ENCODE data around the gene KIF21A. TPM values are rescaled to one million over a fixed set of nuclear protein-coding genes. Genes with fewer than 3 reads are reported as not detected.

Gene KIF21A
- total and polyA plus RNA-seq, 11 donors: 27.9 to 53.1 (median 44.1) TPM

DNA sequence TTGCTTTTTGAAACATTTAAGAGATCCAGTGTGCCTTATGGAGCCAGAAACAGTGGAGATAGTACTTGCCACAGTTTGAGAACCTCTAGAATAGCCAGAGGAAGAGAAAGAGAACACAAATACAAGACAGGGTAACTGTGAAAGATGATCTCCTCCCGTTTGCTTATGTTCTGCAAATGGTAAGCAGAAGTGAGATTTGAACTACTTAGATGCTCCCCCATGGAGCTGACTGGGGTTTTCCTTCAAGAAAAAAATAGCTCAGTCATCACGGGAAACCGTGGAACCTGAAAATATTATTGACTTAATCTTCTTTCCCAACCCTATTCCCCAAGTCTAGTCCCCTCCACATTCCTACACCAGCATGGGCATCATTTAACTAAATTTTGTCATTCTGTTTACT, 87.1 kb downstream of the KIF21A start:
- Histone ChIP-seq H3K4me1 (no peaks in the 10 kb centered on the region), H3K36me3 (peaks cover 0 to 53% (median 2%) of the 10 kb centered on the region in 9 donors), H3K27me3 (no peaks in the 10 kb centered on the region), H3K4me3 (no peak overlapping the region), H3K9me3 (no peaks in the 10 kb centered on the region), H3K27ac (no peak overlapping the region)
- ATAC-seq: no peak
- no peak for DNase-seq
- 85 to 88% (median 87%) methylated on average over 3 of the region's 3 CpGs for WGBS, 4 donors
- intact Hi-C loops (cut with DNase I): no loop called here
- TF ChIP-seq CTCF (IDR thresholded peaks at IDR 0.05): no peak
- TF ChIP-seq POLR2A (IDR thresholded peaks at IDR 0.05): no peak

- intact Hi-C loops (cut with DNase I): no loop called here
- no peak overlapping the region for H3K4me3 ChIP-seq
- no peaks in the 10 kb centered on the region for H3K9me3 ChIP-seq
- peaks cover 0 to 54% (median 2%) of the 10 kb centered on the region in 9 donors for H3K36me3 ChIP-seq
- H3K4me1 ChIP-seq: no peaks in the 10 kb centered on the region
- H3K27me3 ChIP-seq: no peaks in the 10 kb centered on the region
- ATAC-seq (no peak), DNase-seq (no peak)
- TF ChIP-seq POLR2A (IDR thresholded peaks at IDR 0.05) (no peak), CTCF (IDR thresholded peaks at IDR 0.05) (no peak)
- no peak overlapping the region for H3K27ac ChIP-seq
Observed at GRCh38 chr12:39354955-39355354, 88.0 kb downstream of the KIF21A start.

DNA sequence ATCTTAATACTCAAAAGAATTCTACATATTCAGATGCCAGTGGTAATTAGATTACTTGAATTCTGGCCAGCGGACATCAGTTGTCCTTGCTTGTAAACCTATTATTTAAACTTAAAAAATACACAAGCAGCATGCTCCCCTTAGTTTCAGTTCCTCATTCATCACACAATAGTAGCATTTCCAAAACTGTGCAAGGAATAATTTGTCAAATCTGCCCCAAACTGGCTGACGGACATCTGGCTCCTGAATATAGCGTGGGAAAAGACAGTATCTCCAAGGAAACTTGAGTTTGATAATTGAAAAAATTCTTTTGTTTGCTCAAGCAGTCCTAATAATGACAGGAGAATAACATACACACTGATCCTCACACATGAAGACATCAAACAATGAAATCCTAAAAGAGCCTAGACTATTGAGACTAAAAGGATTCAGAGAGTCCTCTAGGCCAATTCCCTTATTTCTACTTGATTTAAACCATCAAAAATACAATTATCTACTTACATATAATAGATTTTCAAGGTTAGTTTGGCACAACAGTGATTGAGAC, 90.4 kb downstream of the KIF21A start:
- 89 to 95% (median 93%) methylated on average over 3 of the region's 3 CpGs for WGBS, 4 donors
- TF ChIP-seq POLR2A (IDR thresholded peaks at IDR 0.05) (no peak), CTCF (IDR thresholded peaks at IDR 0.05) (no peak)

DNA sequence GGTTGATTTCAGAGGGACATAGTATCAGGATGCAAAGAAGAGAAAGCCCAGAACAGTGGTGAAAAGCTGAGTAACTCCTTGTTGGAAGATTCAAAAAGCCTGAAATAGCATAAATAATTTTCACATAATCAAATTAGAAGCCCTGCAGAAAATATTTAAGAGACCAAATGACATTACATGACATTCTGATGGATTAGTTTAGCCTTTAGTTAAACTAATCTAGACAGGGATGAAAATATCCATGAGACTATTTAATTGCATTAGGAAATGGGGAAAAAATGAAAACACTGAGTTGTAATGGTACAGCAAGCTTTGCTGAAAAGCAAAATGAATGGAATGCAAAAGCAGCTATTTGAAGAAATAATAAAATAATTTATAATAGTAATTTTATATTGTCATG, 91.8 kb downstream of the KIF21A start:
- Histone ChIP-seq H3K27me3 (no peaks in the 10 kb centered on the region), H3K4me3 (no peak overlapping the region), H3K36me3 (peaks cover 0 to 25% (median 0%) of the 10 kb centered on the region in 9 donors), H3K4me1 (peaks cover 0 to 3% (median 0%) of the 10 kb centered on the region in 12 donors), H3K9me3 (no peaks in the 10 kb centered on the region), H3K27ac (no peak overlapping the region)
- no peak for ATAC-seq
- no peak for TF ChIP-seq POLR2A (IDR thresholded peaks at IDR 0.05)
- no peak for TF ChIP-seq CTCF (IDR thresholded peaks at IDR 0.05)
- intact Hi-C loops (cut with DNase I): no loop called here
- no peak for DNase-seq

More for the DNA sequence above, 90.4 kb downstream of the KIF21A start:
- H3K4me3 ChIP-seq: no peak overlapping the region
- peaks cover 0 to 3% (median 0%) of the 10 kb centered on the region in 12 donors for H3K4me1 ChIP-seq
- no peak overlapping the region for H3K27ac ChIP-seq
- no peaks in the 10 kb centered on the region for H3K9me3 ChIP-seq
- DNase-seq: no peak
- H3K27me3 ChIP-seq: no peaks in the 10 kb centered on the region
- intact Hi-C loops (cut with DNase I): no loop called here
- peaks cover 0 to 39% (median 2%) of the 10 kb centered on the region in 9 donors for H3K36me3 ChIP-seq
- ATAC-seq: no peak
